Fibroblast of mammary gland (primary cell): ENCODE results near the gene POLR2L.

Experiments used
- DNase-seq: peaks from one replicate; pipeline ENCODE4 v3.0.0-alpha.2; 2010; ENCODE audit warnings: low read depth
- H3K4me3 ChIP-seq: 2 replicates; pipeline ENCODE4 v1.5.1; 2011; ENCODE audit warnings: low read depth, mild to moderate bottlenecking, low read length, moderate library complexity; ENCODE audit not compliant: control insufficient read depth
- CTCF ChIP-seq: conservative IDR thresholded peaks from 2 replicates; pipeline ENCODE4 v1.5.1; 2011; ENCODE audit warnings: low read depth, low read length, inconsistent platforms; ENCODE audit not compliant: control insufficient read depth, insufficient read depth

POLR2L gene

DNA sequence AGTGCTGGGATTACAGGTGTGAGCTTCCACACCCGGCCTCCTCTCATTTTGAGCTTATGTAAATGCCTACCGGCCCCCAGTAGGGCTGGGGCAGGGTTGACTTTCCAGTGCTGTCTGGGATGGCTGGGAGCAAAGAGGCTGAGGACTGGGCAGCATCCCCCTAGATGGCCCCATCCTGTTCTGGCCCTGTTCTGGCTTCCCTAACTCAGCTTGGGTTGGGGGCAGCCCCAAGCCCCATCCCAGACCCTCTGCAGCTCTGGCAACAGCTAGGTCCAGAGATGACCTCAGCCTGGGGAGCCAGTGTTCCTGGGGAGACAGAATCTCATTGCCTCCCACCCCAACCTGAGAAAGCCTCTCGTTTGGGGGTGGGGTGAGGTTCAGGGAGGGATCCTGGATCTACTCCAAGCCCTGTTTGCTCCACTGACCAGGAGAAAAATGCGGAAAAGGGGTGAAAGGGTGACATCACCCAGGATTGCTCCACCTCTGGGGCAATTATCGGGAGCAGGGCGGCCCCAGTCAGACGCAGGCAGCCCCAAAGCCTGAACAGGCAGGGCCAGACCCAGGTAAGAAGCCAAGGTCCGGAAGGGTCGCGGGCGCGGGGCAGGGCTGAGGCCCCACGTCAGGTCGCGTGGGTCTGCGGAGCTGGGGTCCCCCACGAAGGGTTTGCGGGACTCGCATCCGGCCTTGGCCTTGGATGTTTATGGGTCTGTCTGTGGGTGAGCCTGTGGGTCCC is 23.8 kb downstream of the POLR2L start, which contains the start of gene PNPLA2:
Gene PNPLA2 (plus strand): TSS at position 519 of the 733 bp plus-strand sequence. CDS start 805 bp downstream, outside the sequence.
- H3K4me3 ChIP-seq = peak within 1 kb of the TSS; percentile 65
- no peak for TF ChIP-seq CTCF
- peak; percentile 69 for DNase-seq

DNA sequence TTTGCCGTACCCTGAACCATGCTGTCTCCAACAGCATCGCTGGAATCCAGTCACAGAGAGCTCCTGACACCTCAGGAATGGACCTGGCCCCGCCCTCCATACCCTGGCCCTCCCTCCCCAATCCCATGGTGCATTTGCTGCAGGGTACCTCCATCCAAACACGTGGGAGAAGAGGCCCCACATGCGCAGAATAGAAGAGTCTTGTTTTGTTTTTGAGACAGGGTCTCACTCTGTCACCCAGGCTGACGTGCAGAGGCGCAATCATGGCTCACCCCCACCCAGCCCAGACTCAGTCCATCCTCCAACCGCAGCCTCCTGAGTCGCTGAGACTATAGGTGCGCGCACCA is 25.9 kb downstream of the POLR2L start:
- no peak for DNase-seq
- H3K4me3 ChIP-seq = no peak overlapping the region
- no peak for TF ChIP-seq CTCF

DNA sequence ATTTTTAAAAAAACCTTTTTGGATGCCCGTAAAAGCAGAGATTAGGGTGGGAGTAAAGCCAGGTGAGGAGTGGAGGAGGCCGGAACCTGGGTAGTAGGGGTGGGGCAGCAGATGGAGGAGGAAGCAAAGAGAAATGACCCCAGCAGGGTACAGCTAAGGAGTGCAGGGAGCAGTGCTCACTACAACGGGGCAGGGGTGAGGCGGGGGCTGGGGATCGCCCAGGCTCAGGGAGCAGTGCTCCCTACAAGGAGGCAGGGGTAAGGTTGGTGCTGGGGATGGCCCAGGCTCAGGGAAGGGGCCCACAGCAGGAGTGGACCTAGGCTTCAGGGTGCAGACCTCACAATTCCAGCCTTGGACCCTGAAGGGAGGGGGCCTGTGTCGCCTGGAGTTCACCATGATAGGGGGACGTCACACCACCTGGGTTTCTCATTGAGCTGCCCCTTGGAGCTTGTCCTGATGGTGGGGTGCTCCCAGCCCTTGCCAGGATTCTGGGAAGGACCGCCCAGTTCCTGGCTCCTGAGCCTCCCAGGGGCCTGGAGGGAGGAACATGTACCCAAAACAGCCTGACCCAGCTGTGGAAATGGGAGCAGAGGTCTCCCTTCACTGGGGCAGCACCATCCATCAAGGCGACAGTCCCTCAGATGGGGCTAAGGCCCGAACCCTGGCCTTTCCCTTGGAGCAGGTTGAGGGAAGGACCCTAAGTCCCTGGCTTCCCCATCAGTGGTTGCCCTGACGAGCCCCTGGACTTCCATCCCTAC is 26.5 kb downstream of the POLR2L start:
- TF ChIP-seq CTCF = no peak
- no peak for DNase-seq
- no peak overlapping the region for H3K4me3 ChIP-seq

- peak; percentile 31 for DNase-seq
- H3K4me3 ChIP-seq = no peak overlapping the region
- no peak for TF ChIP-seq CTCF
These were observed 28.8 kb downstream of the POLR2L start for GRCh38 chr11:813456-814096.

- no peak for DNase-seq
- TF ChIP-seq CTCF = no peak
- no peak overlapping the region for H3K4me3 ChIP-seq
These were observed 29.3 kb downstream of the POLR2L start for GRCh38 chr11:813072-813455.

DNA sequence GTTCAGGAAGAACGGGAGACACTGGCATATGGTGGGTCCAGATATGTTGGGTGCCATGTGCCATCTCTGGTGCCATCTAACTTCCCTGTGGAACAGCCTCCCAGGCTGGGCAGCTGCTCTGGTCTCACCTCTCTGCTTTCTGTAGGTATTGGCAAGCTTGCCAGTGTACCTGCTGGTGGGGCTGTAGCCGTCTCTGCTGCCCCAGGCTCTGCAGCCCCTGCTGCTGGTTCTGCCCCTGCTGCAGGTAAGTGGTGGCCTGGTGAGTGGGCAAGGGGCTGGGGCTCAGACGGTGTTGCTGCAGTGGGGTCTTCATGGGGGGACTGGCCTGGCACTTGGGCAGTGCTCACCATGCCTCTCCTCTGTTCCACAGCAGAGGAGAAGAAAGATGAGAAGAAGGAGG is 29.9 kb downstream of the POLR2L start:
- no peak for TF ChIP-seq CTCF
- no peak overlapping the region for H3K4me3 ChIP-seq
- no peak for DNase-seq
